ENCODE data around the gene MMP20. TPM values are rescaled to one million over a fixed set of nuclear protein-coding genes. Genes with fewer than 3 reads are reported as not detected.

MMP20 gene
- total and polyA plus RNA-seq, 2 of the 13 experiments (the other 11 are each of a cell fraction or from before 2014, with no cell fraction given), result 0.05 TPM; not detected in 1

DNA sequence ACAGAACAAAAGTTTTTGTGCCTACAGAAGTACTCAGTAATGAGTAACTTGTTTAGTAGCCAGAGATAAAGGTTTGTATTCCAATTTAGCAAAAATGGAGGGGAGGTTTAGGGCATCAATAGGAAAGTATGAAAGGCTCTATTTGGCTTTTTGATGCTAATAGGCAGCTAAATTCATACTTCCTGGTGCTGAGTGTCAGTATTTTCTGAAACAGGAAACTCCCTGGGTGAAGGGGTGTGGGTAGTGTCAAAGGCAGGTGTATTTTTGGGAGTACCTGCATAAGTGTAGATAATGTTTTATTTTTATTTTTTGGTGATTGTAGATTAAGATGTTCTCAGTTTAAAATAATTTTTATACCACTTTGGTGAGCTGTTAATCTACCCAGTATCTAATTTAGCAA is 65.3 kb downstream of the MMP20 start:
- no peak overlapping the region for H2AFZ ChIP-seq (ENCODE audit: low read length)
- H3K36me3 ChIP-seq (replicated peaks in 1 of 2; ENCODE audit: control insufficient read depth in 1 of 2, insufficient read depth in 2 of 2, low read length in 2 of 2), result no peaks in the 10 kb centered on the region
- no peak overlapping the region for H3K9ac ChIP-seq (ENCODE audit: insufficient read depth, low read depth, low read length)
- no peaks in the 10 kb centered on the region for H3K79me2 ChIP-seq (ENCODE audit: insufficient read depth, low read length)
- no peaks in the 10 kb centered on the region for H3K27me3 ChIP-seq (ENCODE audit: control insufficient read depth in 1 of 2, insufficient read depth in 2 of 2, low read length in 2 of 2)
- H3K4me3 ChIP-seq (replicated peaks in 1 of 3; ENCODE audit: insufficient read depth in 1 of 3, low read depth in 2 of 3, low read length in 3 of 3), result no peak overlapping the region
- H4K20me1 ChIP-seq (ENCODE audit: insufficient read depth, low read length), result no peaks in the 10 kb centered on the region
- H3K9me3 ChIP-seq (ENCODE audit: low read length), result no peaks in the 10 kb centered on the region
- no peak overlapping the region for H3K27ac ChIP-seq (ENCODE audit: extremely low read length, insufficient read depth, low read length)
- no peaks in the 10 kb centered on the region for H3K4me1 ChIP-seq (ENCODE audit: insufficient read depth, low read length)
- ATAC-seq (no peak), DNase-seq (ENCODE audit: low spot score) (no peak), FAIRE-seq (no peak)
- no TSS peak for BruUV-seq (replicated peaks)
- CTCF ChIA-PET (ENCODE audit: low intra/inter-chr PET ratio, low total read pairs), result no interaction called here
- intact Hi-C loops (cut with micrococcal nuclease; ENCODE audit: unreplicated experiment), result no loop called here
- POLR2A ChIA-PET, result no interaction called here
- in situ Hi-C loops (cut with HindIII; ENCODE audit: extremely low pct_ligation_motif_present, low pct_unique_long_range_greater_than_20kb), result no loop called here
- no peak for TF ChIP-seq YEATS2 (CRISPR knock-in tag; IDR thresholded peaks at IDR 0.05; ENCODE audit: borderline replicate concordance)
- no peak for TF ChIP-seq CREM (IDR thresholded peaks at IDR 0.05)
- no peak for TF ChIP-seq CREM (CRISPR knock-in tag; IDR thresholded peaks at IDR 0.05)
- TF ChIP-seq ZNF260 (CRISPR knock-in tag; IDR thresholded peaks at IDR 0.05; ENCODE audit: borderline replicate concordance, low read depth), result no peak
- TF ChIP-seq ZNF761 (CRISPR knock-in tag; conservative IDR thresholded peaks at IDR 0.05), result no peak
- no peak for TF ChIP-seq ARNT (IDR thresholded peaks at IDR 0.05)
- no peak for TF ChIP-seq ZNF251 (CRISPR knock-in tag; IDR thresholded peaks at IDR 0.05)
- no peak for TF ChIP-seq ISX (CRISPR knock-in tag; conservative IDR thresholded peaks at IDR 0.05)
- TF ChIP-seq ZNF446 (CRISPR knock-in tag; IDR thresholded peaks at IDR 0.05), result no peak
- no peak for TF ChIP-seq FOXM1 (CRISPR knock-in tag; IDR thresholded peaks at IDR 0.05)
- no peak for TF ChIP-seq ZNF20 (CRISPR knock-in tag; IDR thresholded peaks at IDR 0.05)
- no peak overlapping the region for H3K4me2 ChIP-seq (ENCODE audit: low read depth, low read length)

GRCh38 chr11:102555091-102555490 is 70.0 kb downstream of the MMP20 start:
- Histone ChIP-seq H3K9ac (ENCODE audit: insufficient read depth, low read depth, low read length) (no peak overlapping the region), H3K27me3 (ENCODE audit: control insufficient read depth in 1 of 2, insufficient read depth in 2 of 2, low read length in 2 of 2) (0 out of 5 replicates have a peak, but pooled peaks cover 0 to 4% of the 10 kb centered on the region in 2 experiments), H3K9me3 (ENCODE audit: low read length) (no peaks in the 10 kb centered on the region), H2AFZ (ENCODE audit: low read length) (no peak overlapping the region), H3K4me1 (ENCODE audit: insufficient read depth, low read length) (peaks cover 12% of the 10 kb centered on the region), H3K27ac (ENCODE audit: extremely low read length, insufficient read depth, low read length) (no peak overlapping the region), H4K20me1 (ENCODE audit: insufficient read depth, low read length) (no peaks in the 10 kb centered on the region), H3K36me3 (replicated peaks in 1 of 2; ENCODE audit: control insufficient read depth in 1 of 2, insufficient read depth in 2 of 2, low read length in 2 of 2) (no peaks in the 10 kb centered on the region), H3K79me2 (ENCODE audit: insufficient read depth, low read length) (no peaks in the 10 kb centered on the region), H3K4me2 (ENCODE audit: low read depth, low read length) (no peak overlapping the region), H3K4me3 (replicated peaks in 1 of 3; ENCODE audit: insufficient read depth in 1 of 3, low read depth in 2 of 3, low read length in 3 of 3) (no peak overlapping the region)
- FAIRE-seq (no peak), DNase-seq (ENCODE audit: low spot score) (no peak), ATAC-seq (no peak)
- in situ Hi-C loops (cut with HindIII; ENCODE audit: extremely low pct_ligation_motif_present, low pct_unique_long_range_greater_than_20kb), result no loop called here
- intact Hi-C loops (cut with micrococcal nuclease; ENCODE audit: unreplicated experiment), result no loop called here
- BruUV-seq (replicated peaks), result no TSS peak
- POLR2A ChIA-PET, result interaction anchor here (2.2 kb wide), 1 partner anchor 48 kb away, joined by 7 read pairs; no protein-coding TSS in a partner anchor
- WGBS (ENCODE audit: low lambda C conversion rate), result 10% methylated on average over 3 of the region's 3 CpGs
- TF ChIP-seq NFYB (CRISPR knock-in tag; IDR thresholded peaks at IDR 0.05) (no peak), CEBPB (IDR thresholded peaks at IDR 0.05; ENCODE audit: borderline replicate concordance, low read depth, low read length) (peak; percentile 39; the same call in 1 of the 2 replicates)
- CTCF ChIA-PET (ENCODE audit: low intra/inter-chr PET ratio, low total read pairs), result no interaction called here

All from HepG2 (cell line).